HG03439 (cell line): ENCODE measurements around the gene SLC13A3.

Source experiments
- ATAC-seq: cut with Tn5 transposase; IDR thresholded peaks from one replicate; pipeline ENCODE4 v1.9.1; 2021; ENCODE audit warnings: mild to moderate bottlenecking, moderate library complexity; ENCODE audit not compliant: unreplicated experiment

Gene SLC13A3

GRCh38 chr20:46562009-46562372 lies 89.3 kb downstream of the SLC13A3 start:
- ATAC-seq = no peak

- no peak for ATAC-seq
Measured at GRCh38 chr20:46559685-46560440, 91.4 kb downstream of the SLC13A3 start.

- ATAC-seq = no peak
Measured at GRCh38 chr20:46559001-46559400, 92.3 kb downstream of the SLC13A3 start.

GRCh38 chr20:46558511-46558959 lies 92.7 kb downstream of the SLC13A3 start:
- no peak for ATAC-seq

GRCh38 chr20:46557231-46557956 lies 93.9 kb downstream of the SLC13A3 start:
- no peak for ATAC-seq

- ATAC-seq = no peak
Measured at GRCh38 chr20:46555370-46555956, 95.8 kb downstream of the SLC13A3 start.

GRCh38 chr20:46554828-46555227 lies 96.4 kb downstream of the SLC13A3 start:
- ATAC-seq = no peak

- no peak for ATAC-seq
Measured at GRCh38 chr20:46553926-46554325, 97.3 kb downstream of the SLC13A3 start.

- no peak for ATAC-seq
Measured at GRCh38 chr20:46552460-46553420, 98.5 kb downstream of the SLC13A3 start.

GRCh38 chr20:46551522-46552381 lies 99.5 kb downstream of the SLC13A3 start:
- no peak for ATAC-seq

GRCh38 chr20:46550461-46550860 lies 100.8 kb downstream of the SLC13A3 start, which contains the start of gene OCSTAMP:
Gene OCSTAMP (minus strand): TSS chr20:46550654. CDS start chr20:46550560, 94 bp downstream.
- no peak for ATAC-seq

GRCh38 chr20:46549188-46549972 lies 101.9 kb downstream of the SLC13A3 start:
- ATAC-seq = no peak

- ATAC-seq = no peak
Measured at GRCh38 chr20:46548688-46549087, 102.6 kb downstream of the SLC13A3 start.

GRCh38 chr20:46547995-46548394 lies 103.3 kb downstream of the SLC13A3 start:
- ATAC-seq = no peak

- no peak for ATAC-seq
Measured at GRCh38 chr20:46546936-46547335, 104.3 kb downstream of the SLC13A3 start.

- no peak for ATAC-seq
Measured at GRCh38 chr20:46546298-46546697, 105.0 kb downstream of the SLC13A3 start.

GRCh38 chr20:46545827-46546138 lies 105.5 kb downstream of the SLC13A3 start:
- ATAC-seq = no peak

- no peak for ATAC-seq
Measured at GRCh38 chr20:46545077-46545826, 106.0 kb downstream of the SLC13A3 start.
